ENCODE measurements around the gene ZMIZ1. TPM values are rescaled to one million over a fixed set of nuclear protein-coding genes. Genes with fewer than 3 reads are reported as not detected.

The ZMIZ1 gene
- polyA plus RNA-seq, 3 donors, result 3.3 to 64.6 (median 8.9) TPM

DNA sequence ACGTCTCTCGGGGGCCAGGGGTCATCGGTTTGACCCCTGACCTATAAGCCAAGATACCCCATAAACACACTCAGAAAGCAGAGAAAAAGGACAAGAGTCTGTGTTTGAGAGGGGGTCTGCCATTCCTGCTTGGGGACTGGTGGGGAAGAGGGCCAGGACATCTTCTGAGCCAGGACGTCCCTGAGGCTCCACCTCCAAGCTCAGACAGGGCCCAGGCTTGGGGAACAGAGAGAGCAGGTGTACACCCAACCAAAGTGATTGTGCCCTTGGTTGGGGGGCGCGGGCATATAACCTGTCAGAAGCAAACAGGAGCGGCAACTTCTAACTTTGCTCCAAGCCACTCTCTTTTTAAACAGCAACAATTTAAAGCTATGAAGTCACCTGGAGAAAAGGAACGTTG, 244.6 kb downstream of the ZMIZ1 start:
- Histone ChIP-seq H3K27me3 (ENCODE audit: control insufficient read depth in 2 of 2, insufficient read depth in 2 of 2, low read length in 2 of 2) (no peaks in the 10 kb centered on the region), H3K4me1 (ENCODE audit: control insufficient read depth in 1 of 2, insufficient read depth in 2 of 2, low read length in 2 of 2) (peaks cover 30 to 37% of the 10 kb centered on the region in 2 donors), H3K4me3 (replicated peaks in 1 of 3; ENCODE audit: low read depth in 2 of 3, low read length in 3 of 3) (no peak overlapping the region), H4K20me1 (ENCODE audit: insufficient read depth, low read length) (peaks cover 57% of the 10 kb centered on the region), H2AFZ (ENCODE audit: insufficient read depth, low read depth, low read length, poor library complexity, severe bottlenecking) (no peak overlapping the region), H3K36me3 (replicated peaks in 1 of 2; ENCODE audit: control insufficient read depth in 1 of 2, insufficient read depth in 2 of 2, low read length in 2 of 2) (peaks cover 64 to 76% of the 10 kb centered on the region in 2 donors), H3K27ac (ENCODE audit: low read depth in 1 of 2, low read length in 2 of 2) (no peak overlapping the region), H3K9me3 (replicated peaks in 1 of 2; ENCODE audit: control insufficient read depth in 1 of 2, insufficient read depth in 1 of 2, low read length in 2 of 2) (no peaks in the 10 kb centered on the region), H3K9ac (ENCODE audit: insufficient read depth, low read length, poor library complexity, severe bottlenecking) (no peak overlapping the region), H3K79me2 (ENCODE audit: insufficient read depth, low read length) (no peaks in the 10 kb centered on the region), H3K4me2 (replicated peaks; ENCODE audit: extremely low read depth, low read length, poor library complexity, severe bottlenecking) (no peak overlapping the region)
- DNase-seq, result no peak
- Mint-ChIP-seq H3K36me3 (peaks cover 72 to 79% of the 10 kb centered on the region in 2 donors), H3K4me3 (no peak overlapping the region), H3K27me3 (ENCODE audit: low read depth in 3 of 3) (peaks cover 4 to 17% (median 10%) of the 10 kb centered on the region in 3 donors), H3K27ac (peak overlapping the region in 2 of 7 donors; percentile 50 to 76), H3K4me1 (peaks cover 38% of the 10 kb centered on the region), H3K9me3 (peaks cover 0 to 4% (median 0%) of the 10 kb centered on the region in 7 donors)
- TF ChIP-seq, protein P1, sequence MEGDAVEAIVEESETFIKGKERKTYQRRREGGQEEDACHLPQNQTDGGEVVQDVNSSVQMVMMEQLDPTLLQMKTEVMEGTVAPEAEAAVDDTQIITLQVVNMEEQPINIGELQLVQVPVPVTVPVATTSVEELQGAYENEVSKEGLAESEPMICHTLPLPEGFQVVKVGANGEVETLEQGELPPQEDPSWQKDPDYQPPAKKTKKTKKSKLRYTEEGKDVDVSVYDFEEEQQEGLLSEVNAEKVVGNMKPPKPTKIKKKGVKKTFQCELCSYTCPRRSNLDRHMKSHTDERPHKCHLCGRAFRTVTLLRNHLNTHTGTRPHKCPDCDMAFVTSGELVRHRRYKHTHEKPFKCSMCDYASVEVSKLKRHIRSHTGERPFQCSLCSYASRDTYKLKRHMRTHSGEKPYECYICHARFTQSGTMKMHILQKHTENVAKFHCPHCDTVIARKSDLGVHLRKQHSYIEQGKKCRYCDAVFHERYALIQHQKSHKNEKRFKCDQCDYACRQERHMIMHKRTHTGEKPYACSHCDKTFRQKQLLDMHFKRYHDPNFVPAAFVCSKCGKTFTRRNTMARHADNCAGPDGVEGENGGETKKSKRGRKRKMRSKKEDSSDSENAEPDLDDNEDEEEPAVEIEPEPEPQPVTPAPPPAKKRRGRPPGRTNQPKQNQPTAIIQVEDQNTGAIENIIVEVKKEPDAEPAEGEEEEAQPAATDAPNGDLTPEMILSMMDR (IDR thresholded peaks at IDR 0.05), result no peak
- intact Hi-C loops (cut with micrococcal nuclease), result loop anchor here in 1 of 2 donors (5.0 kb wide), 1 partner anchor 34 kb away; the partner anchor contains the start of gene PPIF
- WGBS (ENCODE audit: insufficient coverage), result 90% methylated on average over 2 of the region's 8 CpGs

GRCh38 chr10:79313911-79314439, 245.2 kb downstream of the ZMIZ1 start:
- H3K27ac ChIP-seq (ENCODE audit: low read depth in 1 of 2, low read length in 2 of 2), result no peak overlapping the region
- no peaks in the 10 kb centered on the region for H3K79me2 ChIP-seq (ENCODE audit: insufficient read depth, low read length)
- Mint-ChIP-seq H3K4me1 (peaks cover 40% of the 10 kb centered on the region), H3K4me3 (no peak overlapping the region), H3K27me3 (ENCODE audit: low read depth in 3 of 3) (peaks cover 4 to 23% (median 14%) of the 10 kb centered on the region in 3 donors), H3K36me3 (peaks cover 71 to 73% of the 10 kb centered on the region in 2 donors), H3K9me3 (peaks cover 0 to 5% (median 4%) of the 10 kb centered on the region in 7 donors), H3K27ac (peak overlapping the region in 2 of 7 donors; percentile 24 to 74)
- 94% methylated on average over 10 of the region's 11 CpGs for WGBS (ENCODE audit: insufficient coverage)
- no peak overlapping the region for H3K4me3 ChIP-seq (replicated peaks in 1 of 3; ENCODE audit: low read depth in 2 of 3, low read length in 3 of 3)
- no peaks in the 10 kb centered on the region for H3K9me3 ChIP-seq (replicated peaks in 1 of 2; ENCODE audit: control insufficient read depth in 1 of 2, insufficient read depth in 1 of 2, low read length in 2 of 2)
- TF ChIP-seq, protein P1 (IDR thresholded peaks at IDR 0.05), result no peak
- no peaks in the 10 kb centered on the region for H3K27me3 ChIP-seq (ENCODE audit: control insufficient read depth in 2 of 2, insufficient read depth in 2 of 2, low read length in 2 of 2)
- no peak for DNase-seq
- no peak overlapping the region for H3K4me2 ChIP-seq (replicated peaks; ENCODE audit: extremely low read depth, low read length, poor library complexity, severe bottlenecking)
- peaks cover 58 to 69% of the 10 kb centered on the region in 2 donors for H3K36me3 ChIP-seq (replicated peaks in 1 of 2; ENCODE audit: control insufficient read depth in 1 of 2, insufficient read depth in 2 of 2, low read length in 2 of 2)
- peaks cover 35 to 39% of the 10 kb centered on the region in 2 donors for H3K4me1 ChIP-seq (ENCODE audit: control insufficient read depth in 1 of 2, insufficient read depth in 2 of 2, low read length in 2 of 2)
- intact Hi-C loops (cut with micrococcal nuclease), result loop anchor here in 1 of 2 donors (5.0 kb wide), 1 partner anchor 33 kb away; the partner anchor contains the start of gene PPIF
- H3K9ac ChIP-seq (ENCODE audit: insufficient read depth, low read length, poor library complexity, severe bottlenecking), result no peak overlapping the region
- no peak overlapping the region for H2AFZ ChIP-seq (ENCODE audit: insufficient read depth, low read depth, low read length, poor library complexity, severe bottlenecking)
- peaks cover 51% of the 10 kb centered on the region for H4K20me1 ChIP-seq (ENCODE audit: insufficient read depth, low read length)
